Gastroesophageal sphincter (tissue), 3 donors: ENCODE data around the gene OGA.

Source experiments
- EP300 ChIP-seq: sonication (generic); formaldehyde crosslinking; IDR thresholded peaks from one replicate; pipeline ENCODE4 v1.6.1; 2017; ENCODE audit warnings: antibody characterized with exemption, mild to moderate bottlenecking
- POLR2A ChIP-seq, 2 donors: fragments of 450-650 bp; IDR thresholded peaks; one replicate each; pipeline ENCODE4 v1.6.1; 2017; ENCODE audit warnings: antibody characterized with exemption in 2 of 2, mild to moderate bottlenecking in 2 of 2, moderate library complexity in 1 of 2
- TF ChIP-seq, protein P1 (sequence below), 4 experiments: fragments of 200-600 bp in 2 of 4; fragments of 450-650 bp in 2 of 4; sonication (generic) in 1 of 4; IDR thresholded peaks; one replicate each; pipeline ENCODE4 v1.5.1; 2017 to 2019; ENCODE audit warnings: antibody characterized with exemption in 4 of 4, mild to moderate bottlenecking in 2 of 4, moderate library complexity in 2 of 4

DNA sequence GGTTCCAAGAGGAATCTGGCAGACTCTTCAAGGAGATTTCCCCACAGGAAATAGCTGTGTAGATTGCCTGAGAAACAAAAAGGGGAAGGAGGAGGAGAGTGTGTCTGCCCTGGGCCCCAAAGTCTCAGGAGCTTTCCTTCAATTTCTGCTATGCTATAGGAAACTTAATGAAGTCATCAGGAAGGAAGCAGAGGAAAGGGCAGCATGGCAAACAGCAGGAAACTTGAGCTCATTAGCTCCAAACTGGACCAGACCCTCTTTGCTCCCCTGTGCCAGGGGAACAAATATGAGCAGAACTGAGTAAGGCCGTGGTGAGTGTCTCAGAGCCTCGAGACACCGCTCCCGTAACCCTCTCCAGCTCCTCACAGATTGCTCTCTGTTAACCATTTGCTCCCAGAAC is 30.2 kb upstream of the OGA start:
- TF ChIP-seq, protein P1, sequence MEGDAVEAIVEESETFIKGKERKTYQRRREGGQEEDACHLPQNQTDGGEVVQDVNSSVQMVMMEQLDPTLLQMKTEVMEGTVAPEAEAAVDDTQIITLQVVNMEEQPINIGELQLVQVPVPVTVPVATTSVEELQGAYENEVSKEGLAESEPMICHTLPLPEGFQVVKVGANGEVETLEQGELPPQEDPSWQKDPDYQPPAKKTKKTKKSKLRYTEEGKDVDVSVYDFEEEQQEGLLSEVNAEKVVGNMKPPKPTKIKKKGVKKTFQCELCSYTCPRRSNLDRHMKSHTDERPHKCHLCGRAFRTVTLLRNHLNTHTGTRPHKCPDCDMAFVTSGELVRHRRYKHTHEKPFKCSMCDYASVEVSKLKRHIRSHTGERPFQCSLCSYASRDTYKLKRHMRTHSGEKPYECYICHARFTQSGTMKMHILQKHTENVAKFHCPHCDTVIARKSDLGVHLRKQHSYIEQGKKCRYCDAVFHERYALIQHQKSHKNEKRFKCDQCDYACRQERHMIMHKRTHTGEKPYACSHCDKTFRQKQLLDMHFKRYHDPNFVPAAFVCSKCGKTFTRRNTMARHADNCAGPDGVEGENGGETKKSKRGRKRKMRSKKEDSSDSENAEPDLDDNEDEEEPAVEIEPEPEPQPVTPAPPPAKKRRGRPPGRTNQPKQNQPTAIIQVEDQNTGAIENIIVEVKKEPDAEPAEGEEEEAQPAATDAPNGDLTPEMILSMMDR (IDR thresholded peaks at IDR 0.05): no peak
- TF ChIP-seq EP300 (no peak), POLR2A (IDR thresholded peaks at IDR 0.05) (no peak)
